ENCODE data around the gene NTHL1.

Gene NTHL1

GRCh38 chr16:2083876-2084780 lies 36.5 kb upstream of the NTHL1 start:
- DNase-seq (ENCODE audit: low read depth in 2 of 2) = no peak

- DNase-seq (ENCODE audit: low read depth in 2 of 2) = no peak
Measured at GRCh38 chr16:2083409-2083808, 35.8 kb upstream of the NTHL1 start.

GRCh38 chr16:2082983-2083364 lies 35.3 kb upstream of the NTHL1 start:
- DNase-seq (ENCODE audit: low read depth in 2 of 2) = no peak

GRCh38 chr16:2082171-2082982 lies 34.7 kb upstream of the NTHL1 start:
- no peak for DNase-seq (ENCODE audit: low read depth in 2 of 2)

- DNase-seq (ENCODE audit: low read depth in 2 of 2) = no peak
Measured at GRCh38 chr16:2081201-2082084, 33.8 kb upstream of the NTHL1 start.

- DNase-seq (ENCODE audit: low read depth in 2 of 2) = no peak
Measured at GRCh38 chr16:2079991-2080390, 32.4 kb upstream of the NTHL1 start.

- DNase-seq (ENCODE audit: low read depth in 2 of 2) = no peak
Measured at GRCh38 chr16:2079311-2079800, 31.7 kb upstream of the NTHL1 start.

GRCh38 chr16:2078691-2079090 lies 31.1 kb upstream of the NTHL1 start:
- DNase-seq (ENCODE audit: low read depth in 2 of 2) = no peak

GRCh38 chr16:2078096-2078495 lies 30.5 kb upstream of the NTHL1 start:
- DNase-seq (ENCODE audit: low read depth in 2 of 2) = no peak

- no peak for DNase-seq (ENCODE audit: low read depth in 2 of 2)
Measured at GRCh38 chr16:2077696-2078095, 30.1 kb upstream of the NTHL1 start.

- no peak for DNase-seq (ENCODE audit: low read depth in 2 of 2)
Measured at GRCh38 chr16:2077016-2077415, 29.4 kb upstream of the NTHL1 start.

GRCh38 chr16:2076072-2076865 lies 28.6 kb upstream of the NTHL1 start:
- no peak for DNase-seq (ENCODE audit: low read depth in 2 of 2)

GRCh38 chr16:2075631-2076030 lies 28.0 kb upstream of the NTHL1 start:
- no peak for DNase-seq (ENCODE audit: low read depth in 2 of 2)

- no peak for DNase-seq (ENCODE audit: low read depth in 2 of 2)
Measured at GRCh38 chr16:2074071-2074470, 26.4 kb upstream of the NTHL1 start.

GRCh38 chr16:2072926-2073325 lies 25.3 kb upstream of the NTHL1 start:
- no peak for DNase-seq (ENCODE audit: low read depth in 2 of 2)

- no peak for DNase-seq (ENCODE audit: low read depth in 2 of 2)
Measured at GRCh38 chr16:2071454-2072202, 24.0 kb upstream of the NTHL1 start.

GRCh38 chr16:2070576-2071453 lies 23.2 kb upstream of the NTHL1 start:
- DNase-seq (ENCODE audit: low read depth in 2 of 2) = no peak

GRCh38 chr16:2066139-2066538 lies 18.5 kb upstream of the NTHL1 start:
- DNase-seq (ENCODE audit: low read depth in 2 of 2) = no peak

- DNase-seq (ENCODE audit: low read depth in 2 of 2) = no peak
Measured at GRCh38 chr16:2064368-2064945, 16.8 kb upstream of the NTHL1 start.

Data from stimulated activated CD8-positive, alpha-beta memory T cell treated with anti-CD3 and anti-CD28 coated beads, Interleukin-15, amount 100 ng/mL, for 48 hours (primary cell).